Spleen (tissue), 11 donors: ENCODE data around the gene VNN1. TPM values are rescaled to one million over a fixed set of nuclear protein-coding genes. Genes with fewer than 3 reads are reported as not detected.
"Not testable (repeated sequence)": the region's sequence is repeated elsewhere in the genome, so short reads cannot be mapped to it uniquely, and the experiment has no call there.

Experiments used
- DNase-seq: peaks from one replicate; pipeline ENCODE4 v3.0.0-alpha.2; 2020
- H3K27ac ChIP-seq, 8 donors: fragments of 200-600 bp; sonication (generic) in 7 of 8; 1 replicate in 4 of 8; 2 replicates in 4 of 8; pipeline versions ENCODE4 v1.5.0 to v1.8.0; 2016 to 2021; ENCODE audit warnings: inconsistent platforms in 4 of 8, mild to moderate bottlenecking in 4 of 8, moderate library complexity in 1 of 8
- H3K27me3 ChIP-seq, 7 donors: fragments of 200-600 bp; sonication (generic) in 6 of 7; replicated peaks in 1 of 7; 1 replicate in 4 of 7; 2 replicates in 3 of 7; pipeline versions ENCODE4 v1.5.0 to v1.8.0; 2016 to 2021; ENCODE audit warnings: inconsistent platforms in 3 of 7, mild to moderate bottlenecking in 1 of 7
- H3K36me3 ChIP-seq, 6 donors: fragments of 200-600 bp; sonication (generic) in 5 of 6; 1 replicate in 4 of 6; 2 replicates in 2 of 6; pipeline versions ENCODE4 v1.5.0 to v1.8.0; 2016 to 2021; ENCODE audit warnings: inconsistent platforms in 2 of 6
- H3K4me1 ChIP-seq, 6 donors: fragments of 200-600 bp; sonication (generic) in 5 of 6; 1 replicate in 3 of 6; 2 replicates in 3 of 6; pipeline versions ENCODE4 v1.5.0 to v1.8.0; 2016 to 2021; ENCODE audit warnings: inconsistent platforms in 3 of 6
- H3K4me3 ChIP-seq, 8 donors: fragments of 200-600 bp; sonication (generic) in 7 of 8; 1 replicate in 4 of 8; 2 replicates in 4 of 8; pipeline versions ENCODE4 v1.5.0 to v1.8.0; 2016 to 2021; ENCODE audit warnings: inconsistent platforms in 4 of 8, mild to moderate bottlenecking in 4 of 8, moderate library complexity in 2 of 8
- H3K9me3 ChIP-seq, 8 donors: fragments of 200-600 bp; sonication (generic) in 7 of 8; 1 replicate in 4 of 8; 2 replicates in 4 of 8; pipeline versions ENCODE4 v1.5.0 to v1.8.0; 2016 to 2021; ENCODE audit warnings: inconsistent platforms in 4 of 8
- CTCF ChIP-seq, 11 experiments: fragments of 200-600 bp in 7 of 11; fragments of 450-650 bp in 4 of 11; sonication (generic) in 4 of 11; IDR thresholded peaks in 8 of 11; conservative IDR thresholded peaks in 3 of 11; 1 replicate in 7 of 11; 2 replicates in 4 of 11; pipeline versions ENCODE4 v1.4.0 to v1.8.0; 2016 to 2021; ENCODE audit warnings: antibody characterized with exemption in 11 of 11, inconsistent platforms in 4 of 11, mild to moderate bottlenecking in 1 of 11
- POLR2A ChIP-seq, 3 donors: fragments of 450-650 bp; IDR thresholded peaks; one replicate each; pipeline ENCODE4 v1.5.1; 2017; ENCODE audit warnings: antibody characterized with exemption in 3 of 3, mild to moderate bottlenecking in 1 of 3
- POLR2AphosphoS5 ChIP-seq, 3 donors: sonication (generic); formaldehyde crosslinking; IDR thresholded peaks; one replicate each; pipeline ENCODE4 v1.5.1; 2017; ENCODE audit warnings: antibody characterized with exemption in 3 of 3
- WGBS, 5 donors: extraction: QIAGEN DNeasy Blood & Tissue Kit in 3 of 5; methylation state at CpG; one replicate each; pipeline versions ENCODE4 v1.1.5 to v1.1.7; 2013 to 2018; 5-methylcytosine and 5-hydroxymethylcytosine counted together
- intact Hi-C: fragments of 100-400 bp; cut with DNase I; formaldehyde crosslinking; loops from one replicate; pipeline ENCODE4 v1.15.0; 2023; ENCODE audit warnings: low total_unique reads
- polyA plus RNA-seq, 3 donors: library from polyadenylated mRNA; stranded (reverse); fragments of 200-250 nt; gene quantifications; one replicate each; pipeline ENCODE4 v1.2.1, GENCODE V29; 2013
- total RNA-seq, 7 donors: library from RNA; depleted of rRNA in 3 of 7; stranded (reverse); fragments of >200 nt in 3 of 7; fragmentation: NEBNext Ultra II Directional in 4 of 7; extraction: Animal tissue kit (Norgen Biotek cat#: 25700) in 4 of 7; gene quantifications; one replicate each; pipeline versions ENCODE4 v1.1.0 to v1.2.1, GENCODE V29; 2016 to 2021
- donor health status: healthy with polysubstance abuse.
- donor health status: DM: no; HTN: no; CAD: no; lungs with moderate emphysema.
- donor health status: DM: no; HTN: no; CAD: no.
- donor health status: Bipolar disorder and iron deficiency.
- donor health status: healthy.
- donor health status: DM: no; HTN: no; CAD: no.
- donor health status: DM: yes; HTN: yes; CAD: no.

Gene VNN1
- total and polyA plus RNA-seq, 10 donors = 2.3 to 44.2 (median 7.2) TPM

GRCh38 chr6:132635288-132635687 is 78.6 kb downstream of the VNN1 start:
- H3K4me3 ChIP-seq, DNase-seq, H3K36me3 ChIP-seq, H3K9me3 ChIP-seq, H3K4me1 ChIP-seq, H3K27ac ChIP-seq, intact Hi-C loops: not testable (repeated sequence)
- peaks cover 0 to 22% (median 0%) of the 10 kb centered on the region in 7 donors for H3K27me3 ChIP-seq
- 61 to 84% (median 72%) methylated on average over 3 of the region's 3 CpGs for WGBS, 5 donors

- no peak for TF ChIP-seq CTCF (IDR thresholded peaks at IDR 0.05 in 8 of 11, conservative IDR thresholded peaks at IDR 0.05 in 3 of 11)
- TF ChIP-seq POLR2A (IDR thresholded peaks at IDR 0.05) = no peak
- TF ChIP-seq POLR2AphosphoS5 (IDR thresholded peaks at IDR 0.05) = no peak
Measured at GRCh38 chr6:132634796-132635195, 79.1 kb downstream of the VNN1 start.

GRCh38 chr6:132633362-132633761 is 80.5 kb downstream of the VNN1 start:
- intact Hi-C loops = no loop called here
- WGBS, 5 donors = 67 to 100% (median 79%) methylated on average over 2 of the region's 2 CpGs
- TF ChIP-seq CTCF (IDR thresholded peaks at IDR 0.05 in 8 of 11, conservative IDR thresholded peaks at IDR 0.05 in 3 of 11) = no peak
- TF ChIP-seq POLR2A (IDR thresholded peaks at IDR 0.05) = no peak
- no peak for TF ChIP-seq POLR2AphosphoS5 (IDR thresholded peaks at IDR 0.05)

More at GRCh38 chr6:132634796-132635195, 79.1 kb downstream of the VNN1 start:
- H3K27me3 ChIP-seq = peaks cover 0 to 22% (median 0%) of the 10 kb centered on the region in 7 donors
- peaks cover 0 to 6% (median 0%) of the 10 kb centered on the region in 8 donors for H3K9me3 ChIP-seq
- H3K4me3 ChIP-seq = no peak overlapping the region
- H3K27ac ChIP-seq = no peak overlapping the region
- no peaks in the 10 kb centered on the region for H3K4me1 ChIP-seq
- no peak for DNase-seq
- WGBS, 5 donors = 77 to 89% (median 79%) methylated on average over 4 of the region's 4 CpGs
- intact Hi-C loops = no loop called here
- no peaks in the 10 kb centered on the region for H3K36me3 ChIP-seq

More at GRCh38 chr6:132633362-132633761, 80.5 kb downstream of the VNN1 start:
- peaks cover 0 to 6% (median 0%) of the 10 kb centered on the region in 8 donors for H3K9me3 ChIP-seq
- no peaks in the 10 kb centered on the region for H3K4me1 ChIP-seq
- no peaks in the 10 kb centered on the region for H3K36me3 ChIP-seq
- H3K27ac ChIP-seq = no peak overlapping the region
- no peak for DNase-seq
- no peak overlapping the region for H3K4me3 ChIP-seq
- peaks cover 0 to 22% (median 0%) of the 10 kb centered on the region in 7 donors for H3K27me3 ChIP-seq

Other genes starting within 250 kb of the VNN1 start
- gene STX7, start 200.9 kb downstream of the VNN1 start, total RNA-seq = 100 to 1,000 TPM in 3 of 7 donors, 10 to 100 TPM in 4; 70.7 to 114 (median 87.9) TPM
- gene STX7, start 200.9 kb downstream of the VNN1 start, polyA plus RNA-seq = 10 to 100 TPM; 14.4 to 28.5 (median 25.2) TPM
- not detected for gene TAAR9, start 175.8 kb downstream of the VNN1 start, total RNA-seq
- gene TAAR9, start 175.8 kb downstream of the VNN1 start, polyA plus RNA-seq = not detected
- gene TAAR8, start 161.4 kb downstream of the VNN1 start, total RNA-seq = not detected
- not detected for gene TAAR8, start 161.4 kb downstream of the VNN1 start, polyA plus RNA-seq
- not detected for gene TAAR6, start 143.7 kb downstream of the VNN1 start, total RNA-seq
- not detected for gene TAAR6, start 143.7 kb downstream of the VNN1 start, polyA plus RNA-seq
- gene TAAR5, start 124.3 kb downstream of the VNN1 start, total RNA-seq = not detected
- under 1 TPM in 1 of 3 donors, not detected in 2; 0.10 TPM for gene TAAR5, start 124.3 kb downstream of the VNN1 start, polyA plus RNA-seq
- not detected for gene TAAR2, start 89.8 kb downstream of the VNN1 start, total RNA-seq
- gene TAAR2, start 89.8 kb downstream of the VNN1 start, polyA plus RNA-seq = not detected
- under 1 TPM in 1 of 7 donors, not detected in 6; 0.37 TPM for gene TAAR1, start 54.9 kb downstream of the VNN1 start, total RNA-seq
- not detected for gene TAAR1, start 54.9 kb downstream of the VNN1 start, polyA plus RNA-seq
- 100 to 1,000 TPM in 5 of 7 donors, 10 to 100 TPM in 2; 65.9 to 349 (median 173) TPM for gene VNN2, start 43.8 kb upstream of the VNN1 start, total RNA-seq
- 10 to 100 TPM; 15.4 to 37.1 (median 26.0) TPM for gene VNN2, start 43.8 kb upstream of the VNN1 start, polyA plus RNA-seq
- gene SLC18B1, start 84.6 kb upstream of the VNN1 start, total RNA-seq = 10 to 100 TPM in 4 of 7 donors, 1 to 10 TPM in 3; 6.0 to 19.1 (median 11.2) TPM
- 10 to 100 TPM in 2 of 3 donors, 1 to 10 TPM in 1; 6.2 to 15.0 (median 12.0) TPM for gene SLC18B1, start 84.6 kb upstream of the VNN1 start, polyA plus RNA-seq
- gene RPS12, start 100.5 kb upstream of the VNN1 start, total RNA-seq = 1,000 to 10,000 TPM; 1,001 to 1,609 (median 1,342) TPM
- gene RPS12, start 100.5 kb upstream of the VNN1 start, polyA plus RNA-seq = 1,000 to 10,000 TPM; 3,955 to 4,556 (median 4,295) TPM